Hepatic stellate cell (primary cell): ENCODE results near the gene OR2L3.
"Not testable (repeated sequence)": the region's sequence is repeated elsewhere in the genome, so short reads cannot be mapped to it uniquely, and the experiment has no call there.

ENCODE experiments used
- DNase-seq: peaks from one replicate; pipeline ENCODE4 v3.0.0; 2011; ENCODE audit warnings: low spot score

OR2L3 gene

GRCh38 chr1:248046536-248046935 lies at the start of gene OR2L3:
OR2L3 (plus strand) TSS chr1:248046836; CDS start chr1:248060682, 13,846 bp downstream.
- DNase-seq = no peak

- no peak for DNase-seq
Observed at GRCh38 chr1:247998811-247999210, 47.8 kb upstream of the OR2L3 start.

GRCh38 chr1:248000169-248000568 lies 46.5 kb upstream of the OR2L3 start:
- DNase-seq = no peak

DNA sequence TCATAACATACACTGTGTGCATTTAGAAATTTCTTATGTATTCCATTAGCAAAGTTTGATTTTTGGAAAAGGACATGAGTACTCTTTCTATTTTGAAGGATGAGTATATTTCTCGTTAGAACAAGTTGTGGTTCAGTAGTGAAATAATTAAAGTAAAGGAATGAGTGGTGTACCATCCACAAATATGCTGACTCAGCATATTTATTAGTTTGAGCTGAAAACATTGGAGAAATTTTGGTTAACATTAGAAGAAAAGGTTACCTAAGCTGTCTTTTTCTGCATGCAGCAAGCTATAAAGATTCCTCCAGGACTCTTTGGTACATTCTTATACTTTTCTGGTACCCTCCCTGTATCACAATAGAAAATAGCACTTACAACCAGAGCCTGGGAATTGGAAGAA lies 38.9 kb upstream of the OR2L3 start:
- no peak for DNase-seq

- DNase-seq = no peak
Observed at GRCh38 chr1:248009681-248010080, 37.0 kb upstream of the OR2L3 start.

DNA sequence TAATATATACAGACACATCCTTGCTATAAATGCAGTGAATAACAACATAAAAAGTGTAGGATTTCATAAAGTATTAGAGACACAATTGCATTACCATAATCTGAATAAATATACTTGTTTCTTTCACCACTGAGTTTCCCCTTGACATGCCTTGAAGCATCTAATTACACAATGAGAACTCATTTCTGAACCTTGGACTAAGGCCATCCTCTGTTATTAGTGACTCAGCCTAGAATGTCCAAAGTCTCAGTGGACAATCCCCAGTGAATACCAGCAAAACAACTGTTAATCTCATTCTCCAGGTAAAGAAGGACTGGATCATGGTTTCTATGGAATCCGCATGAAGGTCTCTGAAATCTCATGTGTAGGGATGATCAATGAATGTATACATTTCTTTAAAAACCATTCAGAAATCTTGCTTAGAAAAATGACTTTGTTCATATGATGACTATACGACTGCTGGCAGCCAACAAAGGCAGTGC lies 33.4 kb upstream of the OR2L3 start, which contains the start of gene OR2L5:
OR2L5 (plus strand) TSS at position 432 of the 482 bp plus-strand sequence. CDS start 8,288 bp downstream, outside the sequence.
- DNase-seq = no peak

- no peak for DNase-seq
Observed at GRCh38 chr1:248015803-248016202, 30.8 kb upstream of the OR2L3 start.

- no peak for DNase-seq
Observed at GRCh38 chr1:248029770-248030169, 16.9 kb upstream of the OR2L3 start, which contains the start of gene OR2L2. OR2L2 (plus strand) TSS chr1:248030070; CDS start chr1:248038268, 8,198 bp downstream.

- DNase-seq = no peak
Observed at GRCh38 chr1:248045209-248045608, 1.4 kb upstream of the OR2L3 start.

DNA sequence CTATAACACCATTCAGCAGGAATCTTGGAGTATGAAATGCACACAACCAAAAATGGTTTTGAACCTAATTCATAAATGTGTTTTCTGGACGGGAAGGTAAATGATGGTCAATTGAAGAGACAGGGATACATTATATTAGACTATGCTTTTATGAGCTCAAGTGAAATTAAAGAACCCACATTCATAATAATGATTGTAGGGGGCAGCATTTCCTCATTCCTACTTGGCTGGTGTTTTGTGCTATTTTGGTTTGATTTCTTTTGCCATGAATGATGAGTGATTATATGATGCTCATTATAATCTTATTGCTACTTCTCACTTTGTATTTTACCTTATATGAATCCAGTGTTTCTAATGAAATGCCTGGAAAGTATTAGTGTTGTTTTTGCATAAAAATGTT lies 372 bp downstream of the OR2L3 start:
- DNase-seq = no peak

DNA sequence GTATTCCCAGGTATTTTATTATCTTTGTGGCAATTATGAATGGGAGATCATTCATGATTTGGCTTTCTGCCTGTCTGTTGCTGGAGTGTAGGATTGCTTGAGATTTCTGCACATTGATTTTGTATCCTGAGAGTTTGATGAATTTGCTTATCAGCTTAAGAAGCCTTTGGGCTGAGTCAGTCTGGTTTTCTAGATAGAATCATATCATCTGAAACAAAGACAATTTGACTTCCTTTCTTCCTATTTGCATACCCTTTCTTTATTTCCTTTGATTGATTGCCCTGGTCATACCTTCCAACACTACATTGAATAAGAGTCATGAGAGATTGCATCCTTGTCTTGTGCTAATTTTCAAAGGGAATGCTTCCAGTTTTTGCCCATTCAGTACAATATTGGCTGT lies 8.0 kb downstream of the OR2L3 start:
- no peak for DNase-seq

DNA sequence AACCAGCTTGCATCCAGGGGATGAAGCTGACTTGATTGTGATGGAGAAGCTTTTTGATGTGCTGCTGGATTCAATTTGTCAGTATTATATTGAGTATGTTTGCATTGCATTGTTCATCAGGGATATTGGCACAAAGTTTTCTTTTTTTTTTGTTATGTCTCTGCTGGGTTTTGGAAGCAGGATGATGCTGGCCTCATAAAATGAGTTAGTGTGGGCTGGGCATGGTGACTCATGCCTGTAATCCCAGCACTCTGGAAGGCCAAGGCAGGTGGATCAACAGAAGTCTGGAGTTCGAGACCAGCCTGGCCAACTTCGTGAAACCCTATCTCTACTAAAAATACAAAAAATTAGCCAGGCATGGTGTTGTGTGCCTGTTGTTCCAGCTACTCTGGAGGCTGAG lies 8.6 kb downstream of the OR2L3 start:
- DNase-seq = no peak

- DNase-seq = no peak
Observed at GRCh38 chr1:248065071-248065470, 18.4 kb downstream of the OR2L3 start.

DNA sequence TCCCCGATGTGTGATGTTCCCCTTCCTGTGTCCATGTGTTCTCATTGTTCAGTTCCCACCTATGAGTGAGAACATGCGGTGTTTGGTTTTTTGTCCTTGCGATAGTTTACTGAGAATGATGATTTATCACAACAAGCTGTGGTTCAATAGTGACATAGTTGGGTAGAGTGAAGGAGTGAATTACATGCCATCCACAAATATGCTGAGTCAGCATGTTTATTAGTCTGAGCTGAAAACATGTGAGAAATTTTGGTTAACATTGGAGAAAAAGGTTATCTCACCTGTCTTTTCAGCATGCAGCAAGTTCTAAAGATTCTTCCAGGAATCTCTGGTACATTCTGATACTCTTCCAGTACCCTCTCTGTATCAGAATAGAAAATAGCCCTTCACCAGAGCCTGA lies 19.0 kb downstream of the OR2L3 start:
- no peak for DNase-seq

GRCh38 chr1:248083864-248084263 lies 37.2 kb downstream of the OR2L3 start:
- DNase-seq = not testable (repeated sequence)

GRCh38 chr1:248094884-248095283 lies 48.2 kb downstream of the OR2L3 start, which contains the start of gene OR2L13:
OR2L13 (plus strand) TSS chr1:248095184; CDS start chr1:248099376, 4,192 bp downstream.
- DNase-seq = no peak

DNA sequence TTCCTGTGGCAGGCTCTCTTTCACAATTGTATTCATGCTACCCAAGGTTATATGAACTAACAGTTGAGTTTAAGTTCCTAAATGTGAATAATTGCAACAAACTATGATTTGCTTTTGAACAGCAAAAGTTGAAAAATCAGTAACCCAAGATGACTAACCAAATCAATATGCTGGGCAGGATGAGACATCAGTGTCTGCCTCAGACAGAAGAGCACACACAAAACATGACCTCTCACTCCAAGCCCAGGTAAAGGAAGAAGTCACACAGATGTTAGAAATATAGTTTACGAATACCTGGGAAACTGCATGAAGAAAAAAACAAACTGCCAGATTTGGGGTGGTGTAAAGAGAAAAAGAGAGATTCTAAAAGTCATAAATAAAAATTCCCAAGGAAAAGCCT lies 51.9 kb downstream of the OR2L3 start:
- no peak for DNase-seq

GRCh38 chr1:248102847-248103246 lies 56.2 kb downstream of the OR2L3 start:
- DNase-seq = no peak

- DNase-seq = no peak
Observed at GRCh38 chr1:248111157-248111556, 64.5 kb downstream of the OR2L3 start.
